HCT116 (cell line): Measurements from ENCODE around the gene CHRNA4.

Source experiments
- EZH2 ChIP-seq: fragments of 200-600 bp; sonication (generic); IDR thresholded peaks from 2 replicates; pipeline ENCODE4 v1.6.1; 2017; ENCODE audit warnings: antibody characterized with exemption, mixed run types
- EZH2phosphoT487 ChIP-seq: fragments of 200-600 bp; IDR thresholded peaks from 2 replicates; pipeline ENCODE4 v1.6.1; 2018; ENCODE audit warnings: antibody characterized with exemption, borderline replicate concordance
- JUND ChIP-seq: IDR thresholded peaks from 2 replicates; pipeline ENCODE4 v1.6.1; 2012
- POLR2A ChIP-seq: IDR thresholded peaks from 2 replicates; pipeline ENCODE4 v1.7.0; 2011; ENCODE audit warnings: borderline replicate concordance; ENCODE audit not compliant: insufficient read depth, insufficient read length; ENCODE audit errors: extremely low read depth
- POLR2AphosphoS5 ChIP-seq: IDR thresholded peaks from 2 replicates; pipeline ENCODE4 v1.6.1; 2011; ENCODE audit warnings: mild to moderate bottlenecking, low read depth, low read length, moderate library complexity
- RAD21 ChIP-seq: IDR thresholded peaks from 2 replicates; pipeline ENCODE4 v1.6.1; 2012; ENCODE audit warnings: low read depth, mild to moderate bottlenecking
- SIN3A ChIP-seq: IDR thresholded peaks from 2 replicates; pipeline ENCODE4 v1.6.1; 2012; ENCODE audit warnings: low read depth
- SP1 ChIP-seq: IDR thresholded peaks from 2 replicates; pipeline ENCODE4 v1.6.1; 2012; ENCODE audit warnings: low read depth
- SRF ChIP-seq: IDR thresholded peaks from 2 replicates; pipeline ENCODE4 v1.6.1; 2012; ENCODE audit warnings: low read depth
- YY1 ChIP-seq: IDR thresholded peaks from 2 replicates; pipeline ENCODE4 v1.6.1; 2011; ENCODE audit warnings: low read length, low read depth, moderate library complexity, mild to moderate bottlenecking; ENCODE audit not compliant: insufficient replicate concordance; ENCODE audit errors: extremely low read depth
- TF ChIP-seq, protein P1 (sequence below), 3 experiments: fragments of 200-600 bp in 1 of 3; sonication (generic) in 1 of 3; IDR thresholded peaks in 2 of 3; conservative IDR thresholded peaks in 1 of 3; 2 replicates each; pipeline ENCODE4 v1.5.1; 2012 to 2017; ENCODE audit warnings: low read depth in 2 of 3, low read length in 2 of 3, antibody characterized with exemption in 1 of 3, borderline replicate concordance in 1 of 3, control low read depth in 1 of 3, mild to moderate bottlenecking in 1 of 3, mixed read lengths in 1 of 3, mixed run types in 1 of 3, moderate library complexity in 1 of 3; ENCODE audit not compliant: insufficient read depth in 1 of 3

DNA sequence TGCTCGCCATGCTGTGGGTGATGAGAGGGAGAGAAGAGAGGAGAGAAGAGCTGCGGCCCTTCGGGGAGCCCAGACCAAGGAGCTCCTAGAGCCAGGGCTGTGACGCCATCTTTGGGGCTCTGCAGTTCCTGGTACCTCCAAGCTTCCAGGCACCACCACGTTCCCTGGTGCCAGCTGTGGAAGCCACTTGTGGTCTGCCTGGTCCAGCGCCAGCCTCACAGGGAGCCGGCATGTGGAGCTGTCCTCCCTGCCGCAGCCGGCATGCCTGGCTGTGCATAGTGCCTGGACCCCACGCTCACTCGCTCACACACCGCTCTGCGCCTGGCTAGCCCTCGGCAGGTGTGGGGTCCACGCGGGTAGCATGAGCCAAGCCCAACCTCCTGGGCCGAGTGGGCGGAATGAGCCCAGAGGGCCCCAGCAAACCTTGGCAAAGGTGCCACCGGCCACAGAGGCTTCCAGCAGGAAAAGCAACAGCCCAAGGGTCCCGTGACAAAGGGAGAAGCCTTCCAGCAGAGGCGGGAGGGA, 19.3 kb upstream of the CHRNA4 start:
- TF ChIP-seq, protein P1, sequence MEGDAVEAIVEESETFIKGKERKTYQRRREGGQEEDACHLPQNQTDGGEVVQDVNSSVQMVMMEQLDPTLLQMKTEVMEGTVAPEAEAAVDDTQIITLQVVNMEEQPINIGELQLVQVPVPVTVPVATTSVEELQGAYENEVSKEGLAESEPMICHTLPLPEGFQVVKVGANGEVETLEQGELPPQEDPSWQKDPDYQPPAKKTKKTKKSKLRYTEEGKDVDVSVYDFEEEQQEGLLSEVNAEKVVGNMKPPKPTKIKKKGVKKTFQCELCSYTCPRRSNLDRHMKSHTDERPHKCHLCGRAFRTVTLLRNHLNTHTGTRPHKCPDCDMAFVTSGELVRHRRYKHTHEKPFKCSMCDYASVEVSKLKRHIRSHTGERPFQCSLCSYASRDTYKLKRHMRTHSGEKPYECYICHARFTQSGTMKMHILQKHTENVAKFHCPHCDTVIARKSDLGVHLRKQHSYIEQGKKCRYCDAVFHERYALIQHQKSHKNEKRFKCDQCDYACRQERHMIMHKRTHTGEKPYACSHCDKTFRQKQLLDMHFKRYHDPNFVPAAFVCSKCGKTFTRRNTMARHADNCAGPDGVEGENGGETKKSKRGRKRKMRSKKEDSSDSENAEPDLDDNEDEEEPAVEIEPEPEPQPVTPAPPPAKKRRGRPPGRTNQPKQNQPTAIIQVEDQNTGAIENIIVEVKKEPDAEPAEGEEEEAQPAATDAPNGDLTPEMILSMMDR (IDR thresholded peaks at IDR 0.05 in 2 of 3, conservative IDR thresholded peaks at IDR 0.05 in 1 of 3; ENCODE audit: borderline replicate concordance in 1 of 3, insufficient read depth in 1 of 3, low read depth in 2 of 3, low read length in 2 of 3), result no peak
- no peak for TF ChIP-seq POLR2AphosphoS5
- TF ChIP-seq SRF, result no peak
- TF ChIP-seq EZH2phosphoT487, result no peak
- no peak for TF ChIP-seq EZH2
- no peak for TF ChIP-seq SP1
- TF ChIP-seq POLR2A, result no peak
- TF ChIP-seq SIN3A, result no peak
- no peak for TF ChIP-seq RAD21
- no peak for TF ChIP-seq JUND
- no peak for TF ChIP-seq YY1
